HEK293 (cell line): Measurements from ENCODE around the gene AP3D1.
A peak's percentile ranks its signal among the peaks of the same experiment; 100 is the strongest.

ENCODE experiments used
- CTCF ChIA-PET: fragments of 350-600 bp; formaldehyde crosslinking; extraction: SDS; loops from one replicate; lab custom pipeline; 2021; ENCODE audit warnings: antibody characterized with exemption; lab: Yijun Ruan, JAX
- POLR2A ChIA-PET: fragments of 300-600 bp; formaldehyde crosslinking; extraction: SDS; loops from one replicate; lab custom pipeline; 2020; ENCODE audit warnings: antibody characterized with exemption, inconsistent platforms; lab: Yijun Ruan, JAX
- H3K27ac ChIP-seq: fragments of 200-500 bp; sonication (Bioruptor generic); 2 replicates; pipeline ENCODE4 v1.5.1; 2014; ENCODE audit warnings: low read depth, low read length, control low read depth, inconsistent platforms; ENCODE audit errors: extremely low read depth
- H3K36me3 ChIP-seq, 2 experiments: fragments of 200-500 bp in 1 of 2; sonication (Bioruptor generic) in 1 of 2; 1 replicate in 1 of 2; 2 replicates in 1 of 2; pipeline ENCODE4 v1.5.1; 2014 to 2017; ENCODE audit warnings: inconsistent platforms in 2 of 2, low read length in 2 of 2; ENCODE audit not compliant: control insufficient read depth in 2 of 2, insufficient read depth in 1 of 2
- H3K4me1 ChIP-seq: fragments of 200-500 bp; sonication (Bioruptor generic); 2 replicates; pipeline ENCODE4 v1.5.1; 2014; ENCODE audit warnings: mild to moderate bottlenecking, low read length, inconsistent platforms; ENCODE audit not compliant: control insufficient read depth, insufficient read depth
- H3K4me3 ChIP-seq: 2 replicates; pipeline ENCODE4 v1.5.1; 2011; ENCODE audit warnings: low read depth, mild to moderate bottlenecking, control low read depth, low read length, moderate library complexity
- H3K9me3 ChIP-seq: fragments of 200-500 bp; sonication (Bioruptor generic); 2 replicates; pipeline ENCODE4 v1.5.1; 2014; ENCODE audit warnings: low read depth, low read length, inconsistent platforms; ENCODE audit not compliant: control insufficient read depth, insufficient read depth
- GLIS1 ChIP-seq: fragments of 450-650 bp; formaldehyde crosslinking; IDR thresholded peaks from 2 replicates; pipeline ENCODE4 v1.5.1; 2016; ENCODE audit warnings: missing biosample characterization, missing genetic modification characterization
- KLF1 ChIP-seq: fragments of 450-650 bp; formaldehyde crosslinking; IDR thresholded peaks from 2 replicates; pipeline ENCODE4 v1.5.1; 2016; ENCODE audit warnings: missing biosample characterization, missing genetic modification characterization
- KLF16 ChIP-seq: fragments of 450-650 bp; formaldehyde crosslinking; IDR thresholded peaks from 2 replicates; pipeline ENCODE4 v1.5.1; 2017; ENCODE audit warnings: missing biosample characterization, missing genetic modification characterization
- KLF8 ChIP-seq: fragments of 450-650 bp; formaldehyde crosslinking; IDR thresholded peaks from 2 replicates; pipeline ENCODE4 v1.5.1; 2016; ENCODE audit warnings: missing biosample characterization, missing genetic modification characterization
- KLF9 ChIP-seq: fragments of 450-650 bp; formaldehyde crosslinking; IDR thresholded peaks from 2 replicates; pipeline ENCODE4 v1.5.1; 2016; ENCODE audit warnings: missing biosample characterization, missing genetic modification characterization, low read depth
- SETDB1 ChIP-seq: IDR thresholded peaks from one replicate; pipeline ENCODE4 v1.6.1; 2017; ENCODE audit warnings: mild to moderate bottlenecking, low read length, moderate library complexity, mixed read lengths; ENCODE audit not compliant: insufficient read length
- SP2 ChIP-seq: fragments of 450-650 bp; formaldehyde crosslinking; IDR thresholded peaks from 2 replicates; pipeline ENCODE4 v1.5.1; 2016; ENCODE audit warnings: missing biosample characterization, missing genetic modification characterization
- ZBTB48 ChIP-seq: fragments of 450-650 bp; formaldehyde crosslinking; IDR thresholded peaks from 2 replicates; pipeline ENCODE4 v1.5.1; 2016; ENCODE audit warnings: missing biosample characterization, missing genetic modification characterization
- ZBTB8A ChIP-seq: fragments of 450-650 bp; formaldehyde crosslinking; IDR thresholded peaks from 2 replicates; pipeline ENCODE4 v1.5.1; 2016; ENCODE audit warnings: missing biosample characterization, missing genetic modification characterization
- ZFHX2 ChIP-seq: fragments of 450-650 bp; formaldehyde crosslinking; conservative IDR thresholded peaks from 2 replicates; pipeline ENCODE4 v1.5.1; 2016; ENCODE audit warnings: missing biosample characterization, missing genetic modification characterization
- ZFP37 ChIP-seq: fragments of 450-650 bp; formaldehyde crosslinking; IDR thresholded peaks from 2 replicates; pipeline ENCODE4 v1.5.1; 2016; ENCODE audit warnings: missing biosample characterization, missing genetic modification characterization
- ZNF394 ChIP-seq: fragments of 450-650 bp; formaldehyde crosslinking; IDR thresholded peaks from 2 replicates; pipeline ENCODE4 v1.5.1; 2016; ENCODE audit warnings: missing biosample characterization, missing genetic modification characterization, mild to moderate bottlenecking, moderate library complexity, borderline replicate concordance
- ZNF416 ChIP-seq: fragments of 450-650 bp; formaldehyde crosslinking; IDR thresholded peaks from 2 replicates; pipeline ENCODE4 v1.5.1; 2016; ENCODE audit warnings: missing biosample characterization, missing genetic modification characterization
- ZNF530 ChIP-seq: fragments of 450-650 bp; formaldehyde crosslinking; IDR thresholded peaks from 2 replicates; pipeline ENCODE4 v1.5.1; 2016; ENCODE audit warnings: low read depth, missing biosample characterization, missing genetic modification characterization
- ZNF558 ChIP-seq: fragments of 450-650 bp; formaldehyde crosslinking; IDR thresholded peaks from 2 replicates; pipeline ENCODE4 v1.5.1; 2016; ENCODE audit warnings: missing biosample characterization, missing genetic modification characterization
- ZNF585B ChIP-seq: fragments of 450-650 bp; formaldehyde crosslinking; IDR thresholded peaks from 2 replicates; pipeline ENCODE4 v1.5.1; 2016; ENCODE audit warnings: missing biosample characterization, missing genetic modification characterization
- ZNF600 ChIP-seq: fragments of 450-650 bp; formaldehyde crosslinking; IDR thresholded peaks from 2 replicates; pipeline ENCODE4 v1.5.1; 2016; ENCODE audit warnings: missing biosample characterization, missing genetic modification characterization
- ZNF76 ChIP-seq: fragments of 450-650 bp; formaldehyde crosslinking; IDR thresholded peaks from 2 replicates; pipeline ENCODE4; 2016; ENCODE audit warnings: low read depth, missing biosample characterization, missing genetic modification characterization, borderline replicate concordance
- ZXDB ChIP-seq: fragments of 450-650 bp; formaldehyde crosslinking; IDR thresholded peaks from 2 replicates; pipeline ENCODE4 v1.5.1; 2016; ENCODE audit warnings: missing biosample characterization, missing genetic modification characterization
- TF ChIP-seq, protein P1 (sequence below): IDR thresholded peaks from 2 replicates; pipeline ENCODE4 v1.6.1; 2011; ENCODE audit warnings: mild to moderate bottlenecking, low read depth, low read length, borderline replicate concordance
- TF ChIP-seq, protein P2 (sequence below): fragments of 450-650 bp; formaldehyde crosslinking; IDR thresholded peaks from 2 replicates; pipeline ENCODE4 v1.5.1; 2016; ENCODE audit warnings: missing biosample characterization, missing genetic modification characterization, borderline replicate concordance
- TF ChIP-seq, protein P3 (sequence below): sonication (generic); formaldehyde crosslinking; IDR thresholded peaks from 2 replicates; pipeline ENCODE4 v1.8.1; 2022; ENCODE audit warnings: mild to moderate bottlenecking, moderate library complexity, missing genetic modification reagents
- TF ChIP-seq, protein P4 (sequence below): fragments of 450-650 bp; formaldehyde crosslinking; IDR thresholded peaks from 2 replicates; pipeline ENCODE4 v1.5.1; 2016; ENCODE audit warnings: missing biosample characterization, missing genetic modification characterization
- TF ChIP-seq, protein P5 (sequence below): fragments of 450-650 bp; formaldehyde crosslinking; optimal IDR thresholded peaks from 2 replicates; pipeline ENCODE3; 2016; ENCODE audit warnings: missing biosample characterization, mild to moderate bottlenecking, missing genetic modification characterization

Gene AP3D1

DNA sequence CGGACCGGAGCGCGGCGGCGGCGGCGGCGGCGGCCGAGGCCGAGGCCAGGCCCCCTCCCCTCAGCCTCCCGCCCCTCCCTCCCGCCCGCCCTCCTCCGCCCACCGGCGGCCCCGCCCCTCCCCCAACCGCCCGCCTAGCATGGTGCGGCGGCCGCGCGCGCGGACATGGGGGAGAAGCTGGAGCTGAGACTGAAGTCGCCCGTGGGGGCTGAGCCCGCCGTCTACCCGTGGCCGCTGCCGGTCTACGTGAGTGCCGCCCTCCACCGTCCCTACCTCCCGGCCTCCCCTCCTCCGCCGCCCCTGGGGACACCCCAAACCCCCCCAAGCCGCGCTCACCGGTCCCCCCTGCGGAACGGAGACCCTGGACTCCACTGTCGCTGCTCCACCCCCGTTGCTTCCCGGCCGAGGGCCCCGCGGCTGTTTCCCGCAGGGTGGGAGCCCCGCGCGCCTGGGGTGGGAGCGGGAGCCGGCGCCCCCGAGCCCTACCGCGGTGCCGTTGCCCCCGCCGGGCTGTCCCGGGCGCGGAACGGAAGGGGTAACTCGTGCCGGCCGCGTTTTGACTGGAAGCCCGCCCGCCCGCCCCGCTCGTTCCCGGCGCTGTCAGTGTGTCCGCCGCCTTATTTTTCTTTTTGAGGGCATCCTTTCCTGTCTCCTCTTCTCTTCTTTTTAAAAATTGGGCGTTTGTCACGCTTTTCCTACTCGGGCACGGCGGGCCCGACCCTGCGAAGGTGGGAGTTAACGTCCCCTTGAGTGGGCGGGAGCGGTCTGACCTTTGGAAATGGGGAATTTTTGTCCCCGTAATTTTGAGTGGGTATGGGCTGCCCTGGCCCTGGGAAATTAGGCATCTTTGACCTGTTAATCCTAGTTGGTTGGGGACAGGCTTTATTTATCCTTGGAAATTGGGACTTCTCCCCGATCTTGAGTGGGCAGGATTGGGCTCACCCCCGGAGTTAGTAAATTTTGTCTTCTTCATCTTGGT lies 12.9 kb upstream of the AP3D1 start (continued):
- TF ChIP-seq ZNF600 (tag by site-specific recombination) (peak; percentile 10; the same call in 1 of the 2 replicates), KLF8 (tag by site-specific recombination) (peak; percentile 74; the same call in 1 of the 2 replicates), ZNF558 (tag by site-specific recombination) (no peak), ZBTB48 (tag by site-specific recombination) (no peak), GLIS1 (tag by site-specific recombination) (peak; percentile 86), ZNF394 (tag by site-specific recombination) (peak; percentile 89; the same call in 1 of the 2 replicates), ZXDB (peak; percentile 47), KLF16 (tag by site-specific recombination) (peak; percentile 26), ZFHX2 (tag by site-specific recombination) (peak; percentile 71), ZBTB8A (tag by site-specific recombination) (peak; percentile 63), KLF9 (peak; percentile 10; the same call in 1 of the 2 replicates), SP2 (tag by site-specific recombination) (peak; percentile 60), ZFP37 (no peak), ZNF76 (tag by site-specific recombination) (peak; percentile 39), KLF1 (tag by site-specific recombination) (0 out of 2 replicates have a peak, but pooled peaks have one; percentile 34)
- TF ChIP-seq, protein P1, sequence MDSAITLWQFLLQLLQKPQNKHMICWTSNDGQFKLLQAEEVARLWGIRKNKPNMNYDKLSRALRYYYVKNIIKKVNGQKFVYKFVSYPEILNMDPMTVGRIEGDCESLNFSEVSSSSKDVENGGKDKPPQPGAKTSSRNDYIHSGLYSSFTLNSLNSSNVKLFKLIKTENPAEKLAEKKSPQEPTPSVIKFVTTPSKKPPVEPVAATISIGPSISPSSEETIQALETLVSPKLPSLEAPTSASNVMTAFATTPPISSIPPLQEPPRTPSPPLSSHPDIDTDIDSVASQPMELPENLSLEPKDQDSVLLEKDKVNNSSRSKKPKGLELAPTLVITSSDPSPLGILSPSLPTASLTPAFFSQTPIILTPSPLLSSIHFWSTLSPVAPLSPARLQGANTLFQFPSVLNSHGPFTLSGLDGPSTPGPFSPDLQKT, result no peak
- TF ChIP-seq, protein P2, sequence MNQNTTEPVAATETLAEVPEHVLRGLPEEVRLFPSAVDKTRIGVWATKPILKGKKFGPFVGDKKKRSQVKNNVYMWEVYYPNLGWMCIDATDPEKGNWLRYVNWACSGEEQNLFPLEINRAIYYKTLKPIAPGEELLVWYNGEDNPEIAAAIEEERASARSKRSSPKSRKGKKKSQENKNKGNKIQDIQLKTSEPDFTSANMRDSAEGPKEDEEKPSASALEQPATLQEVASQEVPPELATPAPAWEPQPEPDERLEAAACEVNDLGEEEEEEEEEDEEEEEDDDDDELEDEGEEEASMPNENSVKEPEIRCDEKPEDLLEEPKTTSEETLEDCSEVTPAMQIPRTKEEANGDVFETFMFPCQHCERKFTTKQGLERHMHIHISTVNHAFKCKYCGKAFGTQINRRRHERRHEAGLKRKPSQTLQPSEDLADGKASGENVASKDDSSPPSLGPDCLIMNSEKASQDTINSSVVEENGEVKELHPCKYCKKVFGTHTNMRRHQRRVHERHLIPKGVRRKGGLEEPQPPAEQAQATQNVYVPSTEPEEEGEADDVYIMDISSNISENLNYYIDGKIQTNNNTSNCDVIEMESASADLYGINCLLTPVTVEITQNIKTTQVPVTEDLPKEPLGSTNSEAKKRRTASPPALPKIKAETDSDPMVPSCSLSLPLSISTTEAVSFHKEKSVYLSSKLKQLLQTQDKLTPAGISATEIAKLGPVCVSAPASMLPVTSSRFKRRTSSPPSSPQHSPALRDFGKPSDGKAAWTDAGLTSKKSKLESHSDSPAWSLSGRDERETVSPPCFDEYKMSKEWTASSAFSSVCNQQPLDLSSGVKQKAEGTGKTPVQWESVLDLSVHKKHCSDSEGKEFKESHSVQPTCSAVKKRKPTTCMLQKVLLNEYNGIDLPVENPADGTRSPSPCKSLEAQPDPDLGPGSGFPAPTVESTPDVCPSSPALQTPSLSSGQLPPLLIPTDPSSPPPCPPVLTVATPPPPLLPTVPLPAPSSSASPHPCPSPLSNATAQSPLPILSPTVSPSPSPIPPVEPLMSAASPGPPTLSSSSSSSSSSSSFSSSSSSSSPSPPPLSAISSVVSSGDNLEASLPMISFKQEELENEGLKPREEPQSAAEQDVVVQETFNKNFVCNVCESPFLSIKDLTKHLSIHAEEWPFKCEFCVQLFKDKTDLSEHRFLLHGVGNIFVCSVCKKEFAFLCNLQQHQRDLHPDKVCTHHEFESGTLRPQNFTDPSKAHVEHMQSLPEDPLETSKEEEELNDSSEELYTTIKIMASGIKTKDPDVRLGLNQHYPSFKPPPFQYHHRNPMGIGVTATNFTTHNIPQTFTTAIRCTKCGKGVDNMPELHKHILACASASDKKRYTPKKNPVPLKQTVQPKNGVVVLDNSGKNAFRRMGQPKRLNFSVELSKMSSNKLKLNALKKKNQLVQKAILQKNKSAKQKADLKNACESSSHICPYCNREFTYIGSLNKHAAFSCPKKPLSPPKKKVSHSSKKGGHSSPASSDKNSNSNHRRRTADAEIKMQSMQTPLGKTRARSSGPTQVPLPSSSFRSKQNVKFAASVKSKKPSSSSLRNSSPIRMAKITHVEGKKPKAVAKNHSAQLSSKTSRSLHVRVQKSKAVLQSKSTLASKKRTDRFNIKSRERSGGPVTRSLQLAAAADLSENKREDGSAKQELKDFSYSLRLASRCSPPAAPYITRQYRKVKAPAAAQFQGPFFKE (tag by site-specific recombination), result no peak

DNA sequence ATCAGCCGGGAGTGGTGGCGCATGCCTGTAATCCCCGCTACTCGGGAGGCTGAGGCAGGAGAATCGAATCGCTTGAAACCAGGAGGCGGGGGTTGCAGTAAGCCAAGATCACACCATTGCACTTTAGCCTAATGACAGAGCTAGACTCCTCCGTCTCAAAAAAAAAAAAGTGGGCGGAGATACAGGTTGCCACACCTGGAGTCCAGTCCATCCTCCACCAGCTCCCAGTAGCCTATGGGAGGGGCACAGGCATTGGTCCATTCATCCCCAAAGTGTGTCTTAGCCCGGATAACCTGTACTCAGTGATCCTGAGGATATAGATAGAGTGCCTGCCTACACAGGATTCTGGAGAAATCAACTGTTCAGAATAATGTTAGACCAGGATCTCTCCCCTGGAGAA lies 9.0 kb upstream of the AP3D1 start:
- Histone ChIP-seq H3K4me3 (no peak overlapping the region), H3K27ac (no peak overlapping the region), H3K4me1 (no peaks in the 10 kb centered on the region), H3K36me3 (no peaks in the 10 kb centered on the region), H3K9me3 (no peaks in the 10 kb centered on the region)
- CTCF ChIA-PET, result interaction anchor here (0.6 to 1.5 kb wide), 4 partner anchors 10 to 476 kb away, joined by 3 to 4 read pairs (median 4); partner anchors contain the start of gene PLEKHJ1
- POLR2A ChIA-PET, result no interaction called here
- TF ChIP-seq SETDB1 (no peak), ZNF585B (no peak), ZNF416 (tag by site-specific recombination) (no peak), ZNF530 (tag by site-specific recombination) (no peak)
- TF ChIP-seq, protein P3, sequence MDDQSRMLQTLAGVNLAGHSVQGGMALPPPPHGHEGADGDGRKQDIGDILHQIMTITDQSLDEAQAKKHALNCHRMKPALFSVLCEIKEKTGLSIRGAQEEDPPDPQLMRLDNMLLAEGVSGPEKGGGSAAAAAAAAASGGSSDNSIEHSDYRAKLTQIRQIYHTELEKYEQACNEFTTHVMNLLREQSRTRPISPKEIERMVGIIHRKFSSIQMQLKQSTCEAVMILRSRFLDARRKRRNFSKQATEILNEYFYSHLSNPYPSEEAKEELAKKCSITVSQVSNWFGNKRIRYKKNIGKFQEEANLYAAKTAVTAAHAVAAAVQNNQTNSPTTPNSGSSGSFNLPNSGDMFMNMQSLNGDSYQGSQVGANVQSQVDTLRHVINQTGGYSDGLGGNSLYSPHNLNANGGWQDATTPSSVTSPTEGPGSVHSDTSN, result no peak
- TF ChIP-seq, protein P4, sequence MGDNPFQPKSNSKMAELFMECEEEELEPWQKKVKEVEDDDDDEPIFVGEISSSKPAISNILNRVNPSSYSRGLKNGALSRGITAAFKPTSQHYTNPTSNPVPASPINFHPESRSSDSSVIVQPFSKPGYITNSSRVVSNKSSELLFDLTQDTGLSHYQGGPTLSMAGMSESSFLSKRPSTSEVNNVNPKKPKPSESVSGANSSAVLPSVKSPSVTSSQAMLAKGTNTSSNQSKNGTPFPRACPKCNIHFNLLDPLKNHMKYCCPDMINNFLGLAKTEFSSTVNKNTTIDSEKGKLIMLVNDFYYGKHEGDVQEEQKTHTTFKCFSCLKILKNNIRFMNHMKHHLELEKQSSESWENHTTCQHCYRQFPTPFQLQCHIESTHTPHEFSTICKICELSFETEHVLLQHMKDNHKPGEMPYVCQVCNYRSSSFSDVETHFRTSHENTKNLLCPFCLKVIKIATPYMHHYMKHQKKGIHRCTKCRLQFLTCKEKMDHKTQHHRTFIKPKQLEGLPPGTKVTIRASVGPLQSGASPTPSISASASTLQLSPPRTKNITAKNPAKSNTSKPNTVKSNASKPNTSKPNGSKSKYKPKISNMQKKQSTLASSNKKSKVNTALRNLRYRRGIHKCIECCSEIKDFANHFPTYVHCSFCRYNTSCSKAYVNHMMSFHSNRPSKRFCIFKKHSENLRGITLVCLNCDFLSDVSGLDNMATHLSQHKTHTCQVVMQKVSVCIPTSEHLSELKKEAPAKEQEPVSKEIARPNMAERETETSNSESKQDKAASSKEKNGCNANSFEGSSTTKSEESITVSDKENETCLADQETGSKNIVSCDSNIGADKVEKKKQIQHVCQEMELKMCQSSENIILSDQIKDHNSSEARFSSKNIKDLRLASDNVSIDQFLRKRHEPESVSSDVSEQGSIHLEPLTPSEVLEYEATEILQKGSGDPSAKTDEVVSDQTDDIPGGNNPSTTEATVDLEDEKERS (tag by site-specific recombination), result no peak
- TF ChIP-seq, protein P5, sequence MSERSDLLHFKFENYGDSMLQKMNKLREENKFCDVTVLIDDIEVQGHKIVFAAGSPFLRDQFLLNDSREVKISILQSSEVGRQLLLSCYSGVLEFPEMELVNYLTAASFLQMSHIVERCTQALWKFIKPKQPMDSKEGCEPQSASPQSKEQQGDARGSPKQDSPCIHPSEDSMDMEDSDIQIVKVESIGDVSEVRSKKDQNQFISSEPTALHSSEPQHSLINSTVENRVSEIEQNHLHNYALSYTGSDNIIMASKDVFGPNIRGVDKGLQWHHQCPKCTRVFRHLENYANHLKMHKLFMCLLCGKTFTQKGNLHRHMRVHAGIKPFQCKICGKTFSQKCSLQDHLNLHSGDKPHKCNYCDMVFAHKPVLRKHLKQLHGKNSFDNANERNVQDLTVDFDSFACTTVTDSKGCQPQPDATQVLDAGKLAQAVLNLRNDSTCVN (tag by site-specific recombination), result no peak
